Measurements from ENCODE around the gene PROZ. TPM values are rescaled to one million over a fixed set of nuclear protein-coding genes. Genes with fewer than 3 reads are reported as not detected.

PROZ gene
- total RNA-seq, 2 donors from 2014 or later: not detected

DNA sequence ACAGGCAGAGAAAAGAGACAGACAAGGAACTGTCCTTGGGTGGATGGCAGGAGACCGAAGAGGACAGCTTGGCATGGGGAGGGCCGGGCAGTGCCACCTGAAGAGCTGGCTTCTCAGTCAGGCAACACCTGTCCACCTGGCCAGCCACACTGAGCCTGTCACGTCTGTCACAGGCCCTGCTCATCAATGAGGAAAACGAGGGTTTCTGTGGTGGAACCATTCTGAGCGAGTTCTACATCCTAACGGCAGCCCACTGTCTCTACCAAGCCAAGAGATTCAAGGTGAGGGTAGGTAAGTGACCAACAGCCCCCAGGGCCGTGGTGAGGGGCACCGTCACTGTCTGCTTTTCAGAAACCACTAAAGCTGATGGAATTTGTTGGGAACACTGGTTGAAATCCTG lies 11.2 kb upstream of the PROZ start:
- intact Hi-C loops (cut with DNase I): no loop called here

DNA sequence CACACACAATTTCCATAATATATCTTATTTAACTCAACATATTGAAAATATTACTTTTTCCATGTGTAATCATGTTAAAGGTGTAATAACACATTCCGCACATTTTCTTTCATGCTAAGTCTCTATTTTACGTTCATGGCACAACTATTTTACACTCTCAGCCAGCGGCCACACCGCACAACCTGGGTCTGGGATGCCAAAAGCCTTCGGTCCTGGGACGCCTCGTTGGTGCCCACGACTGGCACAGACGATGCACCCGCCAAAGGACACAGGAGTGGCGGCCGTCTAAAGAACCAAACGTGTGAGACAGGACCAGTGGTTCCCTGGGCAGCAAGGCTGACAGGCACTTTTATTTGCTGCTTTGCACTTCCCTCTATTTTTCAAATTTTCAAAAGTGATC lies 10.0 kb upstream of the PROZ start:
- 94% methylated on average over 13 of the region's 13 CpGs for WGBS
- Histone ChIP-seq H3K27me3 (replicated peaks; ENCODE audit: insufficient read depth) (no peaks in the 10 kb centered on the region), H3K4me1 (replicated peaks) (no peaks in the 10 kb centered on the region), H3K27ac (no peak overlapping the region), H3K9me3 (no peaks in the 10 kb centered on the region), H3K36me3 (no peaks in the 10 kb centered on the region), H3K4me3 (no peak overlapping the region)
- no peak for TF ChIP-seq POLR2AphosphoS5 (IDR thresholded peaks at IDR 0.05)
- TF ChIP-seq, protein P1, sequence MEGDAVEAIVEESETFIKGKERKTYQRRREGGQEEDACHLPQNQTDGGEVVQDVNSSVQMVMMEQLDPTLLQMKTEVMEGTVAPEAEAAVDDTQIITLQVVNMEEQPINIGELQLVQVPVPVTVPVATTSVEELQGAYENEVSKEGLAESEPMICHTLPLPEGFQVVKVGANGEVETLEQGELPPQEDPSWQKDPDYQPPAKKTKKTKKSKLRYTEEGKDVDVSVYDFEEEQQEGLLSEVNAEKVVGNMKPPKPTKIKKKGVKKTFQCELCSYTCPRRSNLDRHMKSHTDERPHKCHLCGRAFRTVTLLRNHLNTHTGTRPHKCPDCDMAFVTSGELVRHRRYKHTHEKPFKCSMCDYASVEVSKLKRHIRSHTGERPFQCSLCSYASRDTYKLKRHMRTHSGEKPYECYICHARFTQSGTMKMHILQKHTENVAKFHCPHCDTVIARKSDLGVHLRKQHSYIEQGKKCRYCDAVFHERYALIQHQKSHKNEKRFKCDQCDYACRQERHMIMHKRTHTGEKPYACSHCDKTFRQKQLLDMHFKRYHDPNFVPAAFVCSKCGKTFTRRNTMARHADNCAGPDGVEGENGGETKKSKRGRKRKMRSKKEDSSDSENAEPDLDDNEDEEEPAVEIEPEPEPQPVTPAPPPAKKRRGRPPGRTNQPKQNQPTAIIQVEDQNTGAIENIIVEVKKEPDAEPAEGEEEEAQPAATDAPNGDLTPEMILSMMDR (IDR thresholded peaks at IDR 0.05): no peak
- no peak for TF ChIP-seq POLR2A (IDR thresholded peaks at IDR 0.05)
- DNase-seq (ENCODE audit: low spot score): no peak
- intact Hi-C loops (cut with DNase I): no loop called here

More for the DNA sequence above, 11.2 kb upstream of the PROZ start:
- H3K27ac ChIP-seq: no peak overlapping the region
- no peaks in the 10 kb centered on the region for H3K36me3 ChIP-seq
- no peak overlapping the region for H3K4me3 ChIP-seq
- no peaks in the 10 kb centered on the region for H3K4me1 ChIP-seq (replicated peaks)
- H3K9me3 ChIP-seq: no peaks in the 10 kb centered on the region
- H3K27me3 ChIP-seq (replicated peaks; ENCODE audit: insufficient read depth): no peaks in the 10 kb centered on the region
- DNase-seq (ENCODE audit: low spot score): no peak
- WGBS: 90% methylated on average over 8 of the region's 8 CpGs
- TF ChIP-seq, protein P1 (IDR thresholded peaks at IDR 0.05): no peak
- TF ChIP-seq POLR2AphosphoS5 (IDR thresholded peaks at IDR 0.05): no peak
- TF ChIP-seq POLR2A (IDR thresholded peaks at IDR 0.05): no peak

DNA sequence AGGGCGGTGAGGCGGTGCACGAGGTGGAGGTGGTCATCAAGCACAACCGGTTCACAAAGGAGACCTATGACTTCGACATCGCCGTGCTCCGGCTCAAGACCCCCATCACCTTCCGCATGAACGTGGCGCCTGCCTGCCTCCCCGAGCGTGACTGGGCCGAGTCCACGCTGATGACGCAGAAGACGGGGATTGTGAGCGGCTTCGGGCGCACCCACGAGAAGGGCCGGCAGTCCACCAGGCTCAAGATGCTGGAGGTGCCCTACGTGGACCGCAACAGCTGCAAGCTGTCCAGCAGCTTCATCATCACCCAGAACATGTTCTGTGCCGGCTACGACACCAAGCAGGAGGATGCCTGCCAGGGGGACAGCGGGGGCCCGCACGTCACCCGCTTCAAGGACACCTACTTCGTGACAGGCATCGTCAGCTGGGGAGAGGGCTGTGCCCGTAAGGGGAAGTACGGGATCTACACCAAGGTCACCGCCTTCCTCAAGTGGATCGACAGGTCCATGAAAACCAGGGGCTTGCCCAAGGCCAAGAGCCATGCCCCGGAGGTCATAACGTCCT lies 9.4 kb upstream of the PROZ start:
- no peak overlapping the region for H3K27ac ChIP-seq
- no peak overlapping the region for H3K4me3 ChIP-seq
- 94% methylated on average over 33 of the region's 38 CpGs for WGBS
- intact Hi-C loops (cut with DNase I): no loop called here
- no peaks in the 10 kb centered on the region for H3K27me3 ChIP-seq (replicated peaks; ENCODE audit: insufficient read depth)
- H3K9me3 ChIP-seq: no peaks in the 10 kb centered on the region
- no peak for DNase-seq (ENCODE audit: low spot score)
- no peaks in the 10 kb centered on the region for H3K36me3 ChIP-seq
- no peaks in the 10 kb centered on the region for H3K4me1 ChIP-seq (replicated peaks)
- TF ChIP-seq POLR2A (IDR thresholded peaks at IDR 0.05): no peak

DNA sequence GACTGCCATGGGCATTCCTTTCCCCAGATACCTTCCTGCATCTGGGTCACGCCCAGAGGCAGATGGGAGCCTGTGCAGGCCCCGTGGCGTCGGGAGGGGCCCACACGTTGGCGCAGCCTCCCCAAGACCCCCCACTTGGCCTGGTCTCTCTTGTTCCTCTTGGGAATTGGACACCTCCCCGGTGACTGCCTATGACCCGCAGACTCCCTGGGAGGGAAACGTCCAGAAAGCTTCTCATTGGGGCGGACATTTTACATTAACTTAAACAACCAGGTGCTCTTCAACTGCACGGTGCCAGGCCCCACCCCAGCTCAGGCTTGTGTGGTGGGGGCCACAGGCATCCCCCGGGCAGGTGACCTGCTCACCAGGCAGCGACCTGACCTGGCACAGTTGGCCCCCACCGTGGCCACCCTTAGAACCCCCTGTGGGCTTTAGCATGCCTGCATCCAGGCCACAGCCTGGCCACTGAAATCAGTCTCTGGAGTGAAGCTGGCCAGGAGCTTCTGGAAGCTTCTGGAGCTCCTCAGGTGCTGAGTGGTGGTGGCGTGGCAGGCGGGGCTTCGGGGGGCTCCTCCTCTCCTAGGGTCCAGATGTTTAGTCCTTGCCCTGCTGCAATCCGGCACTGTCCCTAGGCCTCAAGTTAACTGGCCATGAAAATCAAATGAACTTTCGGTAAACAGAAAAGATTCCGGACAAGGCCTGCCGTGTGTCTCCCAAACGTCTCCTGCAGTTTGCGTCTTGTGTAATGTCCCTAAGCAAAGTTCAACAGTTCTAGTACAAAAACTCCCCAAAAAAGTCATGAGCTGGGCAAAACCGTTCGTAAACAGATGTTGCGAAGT lies 8.5 kb upstream of the PROZ start:
- Histone ChIP-seq H3K9me3 (no peaks in the 10 kb centered on the region), H3K27me3 (replicated peaks; ENCODE audit: insufficient read depth) (no peaks in the 10 kb centered on the region), H3K27ac (no peak overlapping the region), H3K4me1 (replicated peaks) (no peaks in the 10 kb centered on the region), H3K4me3 (no peak overlapping the region), H3K36me3 (no peaks in the 10 kb centered on the region)
- 93% methylated on average over 21 of the region's 26 CpGs for WGBS
- DNase-seq (ENCODE audit: low spot score): no peak
- no peak for TF ChIP-seq POLR2A (IDR thresholded peaks at IDR 0.05)
- TF ChIP-seq, protein P1 (IDR thresholded peaks at IDR 0.05): no peak
- no peak for TF ChIP-seq POLR2AphosphoS5 (IDR thresholded peaks at IDR 0.05)
- intact Hi-C loops (cut with DNase I): loop anchor here (10.0 kb wide), 2 partner anchors 145 to 345 kb away; partner anchors contain the start of genes DCUN1D2 and LAMP1

DNA sequence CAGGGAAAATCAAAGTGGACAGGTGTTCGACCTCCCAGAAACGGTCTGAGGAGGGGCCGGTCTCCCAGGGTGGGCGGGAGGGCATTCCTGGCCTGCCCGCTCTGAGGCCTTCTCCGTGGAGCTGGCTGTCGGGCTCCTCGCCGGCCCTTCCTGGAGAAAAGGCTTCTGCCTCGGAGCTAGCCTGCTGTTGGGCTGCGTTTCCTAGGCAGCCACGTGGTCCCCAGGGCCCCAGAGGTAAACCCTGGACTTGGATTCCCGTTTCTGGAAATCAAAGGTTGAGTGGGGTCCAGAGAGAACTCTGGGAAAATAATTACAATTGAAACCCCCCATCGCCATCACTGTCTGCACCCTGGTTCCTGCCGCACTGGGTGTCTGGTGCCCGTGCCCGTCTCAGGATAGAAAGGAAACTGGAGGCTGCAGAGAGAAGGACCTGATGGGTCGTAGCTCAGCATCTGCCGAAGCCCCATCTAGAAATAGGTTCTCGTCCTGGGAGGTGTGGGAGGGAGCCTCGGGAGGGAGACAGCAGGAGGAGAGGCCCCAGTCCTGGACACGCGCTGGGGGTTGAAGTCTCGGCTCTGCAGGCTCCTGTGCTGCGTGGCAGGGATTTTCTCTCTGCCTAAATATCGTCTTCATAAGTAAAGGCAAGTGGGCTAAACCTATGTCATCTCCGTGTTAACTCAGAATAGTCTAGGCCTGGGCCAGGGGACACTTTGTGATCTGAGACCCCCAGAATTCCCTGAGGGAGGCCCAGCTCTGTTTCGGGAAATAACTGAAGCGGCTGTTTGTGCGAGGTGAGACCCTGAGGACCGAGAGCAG lies 7.7 kb upstream of the PROZ start:
- TF ChIP-seq POLR2A (IDR thresholded peaks at IDR 0.05) (no peak), POLR2AphosphoS5 (IDR thresholded peaks at IDR 0.05) (no peak)
- TF ChIP-seq, protein P1 (IDR thresholded peaks at IDR 0.05): no peak
- no peaks in the 10 kb centered on the region for H3K9me3 ChIP-seq
- WGBS: 87% methylated on average over 31 of the region's 31 CpGs
- intact Hi-C loops (cut with DNase I): loop anchor here (10.0 kb wide), 2 partner anchors 144 to 344 kb away; partner anchors contain the start of genes DCUN1D2 and LAMP1
- no peak overlapping the region for H3K27ac ChIP-seq
- H3K4me1 ChIP-seq (replicated peaks): no peaks in the 10 kb centered on the region
- no peak for DNase-seq (ENCODE audit: low spot score)
- no peaks in the 10 kb centered on the region for H3K36me3 ChIP-seq
- no peak overlapping the region for H3K4me3 ChIP-seq
- H3K27me3 ChIP-seq (replicated peaks; ENCODE audit: insufficient read depth): no peaks in the 10 kb centered on the region
